ENCODE data around the gene TTC9B. TPM values are rescaled to one million over a fixed set of nuclear protein-coding genes. Genes with fewer than 3 reads are reported as not detected.

TTC9B gene
- total and polyA plus RNA-seq, 2 donors from 2014 or later, result not detected

DNA sequence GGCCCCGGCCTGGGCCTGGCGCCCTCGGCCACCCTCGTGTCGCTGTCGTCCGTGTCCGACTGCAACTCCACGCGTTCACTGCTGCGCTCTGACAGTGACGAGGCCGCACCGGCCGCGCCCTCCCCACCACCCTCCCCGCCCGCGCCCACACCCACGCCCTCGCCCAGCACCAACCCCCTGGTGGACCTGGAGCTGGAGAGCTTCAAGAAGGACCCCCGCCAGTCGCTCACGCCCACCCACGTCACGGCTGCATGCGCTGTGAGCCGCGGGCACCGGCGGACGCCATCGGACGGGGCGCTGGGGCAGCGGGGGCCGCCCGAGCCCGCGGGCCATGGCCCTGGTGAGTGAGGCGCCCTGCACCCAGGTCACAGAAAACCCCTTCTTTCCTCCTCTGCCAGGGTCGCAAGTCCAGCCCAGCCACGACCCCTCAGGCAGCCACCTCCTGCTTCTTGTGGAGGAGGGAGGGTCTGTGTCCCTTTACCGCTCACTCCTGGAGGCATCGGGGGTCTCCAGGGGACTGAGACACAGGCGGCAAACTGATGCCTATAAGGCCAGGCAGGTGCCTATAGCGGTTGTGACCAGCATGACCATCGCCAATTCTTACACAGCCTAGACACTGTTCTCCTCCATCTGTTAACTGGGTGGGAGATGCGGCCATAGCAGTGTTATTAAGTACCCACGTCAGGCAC, 4.2 kb downstream of the TTC9B start:
- H3K9me3 ChIP-seq (ENCODE audit: control insufficient read depth in 2 of 3, insufficient read depth in 1 of 3, low read length in 3 of 3), result no peaks in the 10 kb centered on the region
- H3K27ac ChIP-seq (ENCODE audit: low read depth in 2 of 2, low read length in 2 of 2), result no peak overlapping the region
- no peak for DNase-seq
- intact Hi-C loops (cut with DNase I), result no loop called here
- peaks cover 9% of the 10 kb centered on the region for H3K27me3 ChIP-seq (ENCODE audit: control insufficient read depth, insufficient read depth, low read length)
- H3K4me1 ChIP-seq (ENCODE audit: control insufficient read depth in 2 of 3, insufficient read depth in 2 of 3, low read depth in 1 of 3, low read length in 3 of 3), result no peaks in the 10 kb centered on the region
- H3K4me3 ChIP-seq (ENCODE audit: low read length in 3 of 3), result no peak overlapping the region
- peaks cover 0 to 4% (median 4%) of the 10 kb centered on the region in 3 donors for H3K36me3 ChIP-seq (ENCODE audit: control insufficient read depth in 2 of 3, insufficient read depth in 3 of 3, low read length in 3 of 3)
- no peak for FAIRE-seq
- no peak overlapping the region for H3K9ac ChIP-seq (ENCODE audit: low read length in 3 of 3)
- TF ChIP-seq, protein P1, sequence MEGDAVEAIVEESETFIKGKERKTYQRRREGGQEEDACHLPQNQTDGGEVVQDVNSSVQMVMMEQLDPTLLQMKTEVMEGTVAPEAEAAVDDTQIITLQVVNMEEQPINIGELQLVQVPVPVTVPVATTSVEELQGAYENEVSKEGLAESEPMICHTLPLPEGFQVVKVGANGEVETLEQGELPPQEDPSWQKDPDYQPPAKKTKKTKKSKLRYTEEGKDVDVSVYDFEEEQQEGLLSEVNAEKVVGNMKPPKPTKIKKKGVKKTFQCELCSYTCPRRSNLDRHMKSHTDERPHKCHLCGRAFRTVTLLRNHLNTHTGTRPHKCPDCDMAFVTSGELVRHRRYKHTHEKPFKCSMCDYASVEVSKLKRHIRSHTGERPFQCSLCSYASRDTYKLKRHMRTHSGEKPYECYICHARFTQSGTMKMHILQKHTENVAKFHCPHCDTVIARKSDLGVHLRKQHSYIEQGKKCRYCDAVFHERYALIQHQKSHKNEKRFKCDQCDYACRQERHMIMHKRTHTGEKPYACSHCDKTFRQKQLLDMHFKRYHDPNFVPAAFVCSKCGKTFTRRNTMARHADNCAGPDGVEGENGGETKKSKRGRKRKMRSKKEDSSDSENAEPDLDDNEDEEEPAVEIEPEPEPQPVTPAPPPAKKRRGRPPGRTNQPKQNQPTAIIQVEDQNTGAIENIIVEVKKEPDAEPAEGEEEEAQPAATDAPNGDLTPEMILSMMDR (IDR thresholded peaks at IDR 0.05; ENCODE audit: borderline replicate concordance, extremely low read depth, insufficient read depth), result no peak

DNA sequence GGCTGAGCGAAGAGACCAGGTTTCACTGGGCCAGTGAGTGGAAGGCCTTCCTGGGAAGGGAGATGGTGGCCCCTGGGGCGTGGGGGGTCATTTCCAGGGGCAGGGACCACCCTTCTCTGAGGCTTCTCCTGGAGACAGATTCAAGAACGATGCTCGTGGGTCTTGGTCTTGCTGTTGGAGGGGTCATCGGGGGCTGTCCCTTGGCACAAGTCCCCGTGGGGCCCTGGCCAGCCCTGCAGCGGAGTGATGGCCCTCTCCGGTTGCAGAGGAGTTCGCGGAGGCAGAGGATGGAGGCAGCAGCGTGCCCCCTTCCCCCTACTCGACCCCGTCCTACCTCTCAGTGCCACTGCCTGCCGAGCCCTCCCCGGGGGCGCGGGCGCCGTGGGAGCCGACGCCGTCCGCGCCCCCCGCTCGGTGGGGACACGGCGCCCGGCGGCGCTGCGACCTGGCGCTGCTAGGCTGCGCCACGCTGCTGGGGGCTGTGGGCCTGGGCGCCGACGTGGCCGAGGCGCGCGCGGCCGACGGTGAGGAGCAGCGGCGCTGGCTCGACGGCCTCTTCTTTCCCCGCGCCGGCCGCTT, 4.8 kb downstream of the TTC9B start:
- Histone ChIP-seq H3K9me3 (ENCODE audit: control insufficient read depth in 2 of 3, insufficient read depth in 1 of 3, low read length in 3 of 3) (no peaks in the 10 kb centered on the region), H3K4me1 (ENCODE audit: control insufficient read depth in 2 of 3, insufficient read depth in 2 of 3, low read depth in 1 of 3, low read length in 3 of 3) (no peaks in the 10 kb centered on the region), H3K9ac (ENCODE audit: low read length in 3 of 3) (no peak overlapping the region), H3K36me3 (ENCODE audit: control insufficient read depth in 2 of 3, insufficient read depth in 3 of 3, low read length in 3 of 3) (peaks cover 0 to 4% (median 4%) of the 10 kb centered on the region in 3 donors), H3K27ac (ENCODE audit: low read depth in 2 of 2, low read length in 2 of 2) (no peak overlapping the region), H3K4me3 (ENCODE audit: low read length in 3 of 3) (no peak overlapping the region), H3K27me3 (ENCODE audit: control insufficient read depth, insufficient read depth, low read length) (peaks cover 6% of the 10 kb centered on the region)
- TF ChIP-seq, protein P1 (IDR thresholded peaks at IDR 0.05; ENCODE audit: borderline replicate concordance, extremely low read depth, insufficient read depth), result no peak
- DNase-seq, result no peak
- intact Hi-C loops (cut with DNase I), result no loop called here
- FAIRE-seq, result no peak

DNA sequence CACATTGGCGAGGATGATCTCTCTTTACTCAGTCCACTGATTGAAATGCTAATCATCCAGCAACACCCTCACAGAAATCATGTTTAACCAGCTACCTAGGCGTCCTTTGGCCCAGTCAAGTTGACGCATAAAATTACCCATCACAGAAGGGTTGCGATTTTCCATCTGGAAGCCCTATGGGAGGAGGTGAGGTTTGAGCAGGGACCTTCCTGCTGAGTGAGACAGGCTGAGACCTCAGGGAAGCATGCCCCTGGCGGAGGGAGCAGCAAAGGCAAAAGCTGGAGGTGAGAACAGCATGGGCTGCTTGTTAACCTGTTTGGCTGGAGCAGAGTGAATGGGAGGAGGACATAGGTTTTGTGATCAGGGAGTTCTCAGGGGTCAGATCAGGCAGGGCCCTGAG, 7.3 kb downstream of the TTC9B start:
- Histone ChIP-seq H3K27me3 (ENCODE audit: control insufficient read depth, insufficient read depth, low read length) (no peaks in the 10 kb centered on the region), H3K9ac (ENCODE audit: low read length in 3 of 3) (no peak overlapping the region), H3K27ac (ENCODE audit: low read depth in 2 of 2, low read length in 2 of 2) (no peak overlapping the region), H3K9me3 (ENCODE audit: control insufficient read depth in 2 of 3, insufficient read depth in 1 of 3, low read length in 3 of 3) (no peaks in the 10 kb centered on the region), H3K36me3 (ENCODE audit: control insufficient read depth in 2 of 3, insufficient read depth in 3 of 3, low read length in 3 of 3) (peaks cover 0 to 4% (median 4%) of the 10 kb centered on the region in 3 donors), H3K4me1 (ENCODE audit: control insufficient read depth in 2 of 3, insufficient read depth in 2 of 3, low read depth in 1 of 3, low read length in 3 of 3) (no peaks in the 10 kb centered on the region), H3K4me3 (ENCODE audit: low read length in 3 of 3) (no peak overlapping the region)
- TF ChIP-seq, protein P1 (IDR thresholded peaks at IDR 0.05; ENCODE audit: borderline replicate concordance, extremely low read depth, insufficient read depth), result no peak
- no peak for DNase-seq
- intact Hi-C loops (cut with DNase I), result no loop called here
- no peak for FAIRE-seq
